GM13977 (cell line): ENCODE data around the gene PKP4.

Source experiments
- DNase-seq: peaks from one replicate; pipeline ENCODE4 v3.0.0; 2012; ENCODE audit warnings: low spot score
- in situ Hi-C: fragments of 300-500 bp; cut with MboI; formaldehyde crosslinking; loops from one replicate; pipeline ENCODE4 v1.12.0; 2022; ENCODE audit warnings: low sequenced_read_pairs, low pct_unique_long_range_greater_than_20kb, mixed read lengths, inconsistent platforms; ENCODE audit not compliant: unreplicated experiment
- TF ChIP-seq, protein P1 (sequence below): IDR thresholded peaks from 2 replicates; pipeline ENCODE4 v1.5.1; 2012; ENCODE audit warnings: mild to moderate bottlenecking, control low read depth; ENCODE audit not compliant: insufficient read depth; ENCODE audit errors: extremely low read depth, missing control alignments

The PKP4 gene

DNA sequence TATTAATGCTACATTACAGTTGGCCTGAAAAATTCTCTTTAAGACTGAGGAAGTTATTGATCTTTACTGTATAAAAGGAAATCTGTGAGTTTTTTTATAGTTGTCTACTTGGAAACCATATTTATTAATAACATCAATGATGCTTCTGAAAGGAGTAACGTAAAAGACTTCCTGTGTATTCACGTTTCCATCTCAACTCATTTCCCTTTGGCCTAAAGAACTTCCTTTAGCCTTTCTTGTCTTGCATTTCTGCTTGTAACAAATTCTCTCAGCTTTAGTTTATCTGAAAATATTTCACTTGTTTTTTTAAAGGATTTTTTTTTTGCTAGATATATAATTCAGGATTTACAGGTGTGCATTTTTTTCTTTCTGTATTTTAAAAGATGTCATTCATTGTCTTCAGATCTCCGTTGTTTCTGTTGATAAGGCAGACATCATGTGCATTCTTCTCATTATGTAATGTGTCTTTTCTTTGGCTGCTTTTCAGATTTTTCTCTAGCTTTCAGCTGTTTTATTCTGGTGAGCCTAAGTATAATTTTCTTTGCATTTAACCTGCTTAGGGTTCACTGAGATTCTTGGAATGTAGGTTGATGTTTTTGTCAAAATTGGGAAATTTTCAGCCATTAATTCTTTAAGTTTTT is 179.3 kb downstream of the PKP4 start:
- TF ChIP-seq, protein P1, sequence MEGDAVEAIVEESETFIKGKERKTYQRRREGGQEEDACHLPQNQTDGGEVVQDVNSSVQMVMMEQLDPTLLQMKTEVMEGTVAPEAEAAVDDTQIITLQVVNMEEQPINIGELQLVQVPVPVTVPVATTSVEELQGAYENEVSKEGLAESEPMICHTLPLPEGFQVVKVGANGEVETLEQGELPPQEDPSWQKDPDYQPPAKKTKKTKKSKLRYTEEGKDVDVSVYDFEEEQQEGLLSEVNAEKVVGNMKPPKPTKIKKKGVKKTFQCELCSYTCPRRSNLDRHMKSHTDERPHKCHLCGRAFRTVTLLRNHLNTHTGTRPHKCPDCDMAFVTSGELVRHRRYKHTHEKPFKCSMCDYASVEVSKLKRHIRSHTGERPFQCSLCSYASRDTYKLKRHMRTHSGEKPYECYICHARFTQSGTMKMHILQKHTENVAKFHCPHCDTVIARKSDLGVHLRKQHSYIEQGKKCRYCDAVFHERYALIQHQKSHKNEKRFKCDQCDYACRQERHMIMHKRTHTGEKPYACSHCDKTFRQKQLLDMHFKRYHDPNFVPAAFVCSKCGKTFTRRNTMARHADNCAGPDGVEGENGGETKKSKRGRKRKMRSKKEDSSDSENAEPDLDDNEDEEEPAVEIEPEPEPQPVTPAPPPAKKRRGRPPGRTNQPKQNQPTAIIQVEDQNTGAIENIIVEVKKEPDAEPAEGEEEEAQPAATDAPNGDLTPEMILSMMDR: no peak
- no peak for DNase-seq
- in situ Hi-C loops: no loop called here

DNA sequence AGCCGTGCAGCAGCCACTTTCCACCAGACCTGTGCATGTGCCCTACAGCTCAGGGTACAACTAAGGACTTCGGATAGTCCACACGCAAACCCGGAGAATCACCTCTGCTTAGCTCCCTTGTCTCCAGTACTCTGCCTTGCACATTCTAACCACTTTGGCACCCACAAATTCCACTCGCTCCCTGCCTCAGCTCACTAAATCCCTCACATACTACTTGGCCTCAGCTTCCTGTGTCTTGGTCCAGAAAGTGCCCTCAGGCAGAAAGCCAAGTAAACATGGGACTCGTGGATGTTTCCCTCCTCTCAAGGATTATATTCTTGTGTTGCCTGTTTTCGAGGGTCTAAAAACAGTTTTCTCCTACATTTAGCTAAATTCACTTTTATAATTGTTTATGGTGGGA is 180.6 kb downstream of the PKP4 start:
- TF ChIP-seq, protein P1: no peak
- in situ Hi-C loops: no loop called here
- no peak for DNase-seq

DNA sequence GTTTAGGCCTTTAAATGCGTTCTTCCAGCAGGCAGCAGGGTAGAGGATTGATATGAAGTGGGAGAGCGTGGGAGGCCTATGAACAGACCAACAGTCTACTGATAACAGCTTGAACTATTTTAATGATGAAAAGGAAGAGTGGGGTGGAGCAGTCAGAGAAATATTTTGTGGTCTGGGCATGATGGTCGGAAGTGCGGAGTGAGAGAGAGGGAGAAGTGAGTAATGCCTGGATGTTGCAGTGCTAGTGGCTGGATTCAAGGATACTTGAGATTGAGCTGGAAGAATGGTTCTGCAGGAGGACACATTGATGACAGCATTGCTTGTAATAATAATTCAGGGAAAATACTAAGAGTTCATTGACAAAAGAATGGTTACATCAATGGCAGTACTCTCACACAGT is 187.4 kb downstream of the PKP4 start:
- TF ChIP-seq, protein P1: no peak
- no peak for DNase-seq
- in situ Hi-C loops: no loop called here

DNA sequence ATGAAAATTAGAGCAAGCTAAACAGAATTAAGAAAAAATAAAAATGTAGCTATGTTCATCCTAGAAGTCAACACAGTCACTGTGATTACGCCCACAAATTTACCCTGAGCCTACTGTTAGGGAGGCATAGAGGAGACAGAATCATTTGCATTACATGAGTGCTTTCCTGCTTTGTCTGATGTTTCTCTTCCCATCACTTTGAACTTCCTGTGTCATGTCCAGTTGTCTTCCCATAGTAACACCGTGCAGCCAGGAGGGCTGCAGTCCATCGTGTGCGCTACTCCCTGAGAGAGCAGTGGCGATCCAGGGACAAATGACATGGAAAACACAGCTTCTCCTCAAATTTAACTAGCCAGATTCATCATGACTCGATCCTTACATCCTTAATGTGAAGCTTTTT is 188.5 kb downstream of the PKP4 start:
- TF ChIP-seq, protein P1: no peak
- in situ Hi-C loops: no loop called here
- no peak for DNase-seq

DNA sequence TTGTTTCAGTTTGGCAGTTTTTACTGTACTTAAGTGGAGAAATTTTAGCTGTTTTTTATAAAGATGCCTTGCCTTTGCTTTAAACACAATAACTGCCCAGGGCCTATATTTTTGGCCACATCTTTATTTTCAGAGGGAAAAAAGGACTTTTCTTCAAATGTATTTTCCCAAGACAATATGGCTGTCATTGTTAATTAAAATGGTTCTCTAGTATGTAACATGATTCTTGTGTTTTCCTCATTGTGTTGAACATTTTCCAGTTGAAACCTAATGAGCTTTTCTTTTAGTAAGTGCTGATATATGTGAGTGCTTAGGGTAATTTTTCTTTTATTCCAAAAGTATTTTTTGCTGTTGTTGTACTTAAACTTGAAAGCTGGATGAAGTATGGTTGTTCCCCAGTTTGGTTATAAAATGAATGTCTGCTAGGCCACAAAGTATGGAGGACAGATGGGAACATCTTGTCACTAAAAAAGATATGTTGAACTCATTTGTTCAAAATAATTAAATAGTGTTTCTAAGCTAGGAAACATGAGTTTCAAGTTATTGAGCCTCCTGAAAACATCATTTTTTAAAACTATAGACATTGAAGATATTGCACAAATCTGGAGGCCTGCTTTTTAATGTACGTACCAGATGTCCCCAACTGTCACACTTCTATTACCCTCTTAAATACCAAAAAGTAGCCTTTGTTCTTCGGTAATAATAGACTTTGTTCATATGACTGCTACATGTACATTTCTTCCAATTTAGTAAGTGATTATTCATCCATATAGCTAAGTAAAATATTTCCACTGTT is 190.9 kb downstream of the PKP4 start:
- in situ Hi-C loops: no loop called here
- TF ChIP-seq, protein P1: no peak
- DNase-seq: no peak

DNA sequence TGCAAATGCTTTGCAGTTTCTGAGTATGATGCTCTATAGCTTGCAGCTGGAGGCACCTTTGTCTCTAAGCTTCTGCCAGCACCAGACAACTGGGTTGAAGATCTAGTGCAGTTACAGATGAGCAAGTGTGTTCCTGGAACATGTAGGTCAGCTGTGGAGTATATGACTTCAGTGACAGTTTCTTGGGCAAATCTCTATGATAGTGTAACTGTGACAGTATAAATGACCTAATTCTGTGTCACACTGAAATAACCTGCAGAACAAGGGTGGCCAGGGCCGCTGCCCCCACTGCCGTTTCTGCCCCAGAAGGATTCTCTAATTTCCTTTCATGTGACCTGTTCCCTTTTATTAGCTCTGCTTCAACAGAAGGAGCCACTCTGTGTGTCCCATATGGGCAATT is 193.1 kb downstream of the PKP4 start:
- TF ChIP-seq, protein P1: no peak
- in situ Hi-C loops: no loop called here
- no peak for DNase-seq
